NCI-H526 treated with DMSO at 0.1 percent for 48 hours (cell line): ENCODE measurements around the gene IFNG.
"Not testable (repeated sequence)": the region's sequence is repeated elsewhere in the genome, so short reads cannot be mapped to it uniquely, and the experiment has no call there.

Source experiments
- DNase-seq: peaks from one replicate; lab custom pipeline; 2025; lab: John Stamatoyannopoulos, UW

The IFNG gene

DNA sequence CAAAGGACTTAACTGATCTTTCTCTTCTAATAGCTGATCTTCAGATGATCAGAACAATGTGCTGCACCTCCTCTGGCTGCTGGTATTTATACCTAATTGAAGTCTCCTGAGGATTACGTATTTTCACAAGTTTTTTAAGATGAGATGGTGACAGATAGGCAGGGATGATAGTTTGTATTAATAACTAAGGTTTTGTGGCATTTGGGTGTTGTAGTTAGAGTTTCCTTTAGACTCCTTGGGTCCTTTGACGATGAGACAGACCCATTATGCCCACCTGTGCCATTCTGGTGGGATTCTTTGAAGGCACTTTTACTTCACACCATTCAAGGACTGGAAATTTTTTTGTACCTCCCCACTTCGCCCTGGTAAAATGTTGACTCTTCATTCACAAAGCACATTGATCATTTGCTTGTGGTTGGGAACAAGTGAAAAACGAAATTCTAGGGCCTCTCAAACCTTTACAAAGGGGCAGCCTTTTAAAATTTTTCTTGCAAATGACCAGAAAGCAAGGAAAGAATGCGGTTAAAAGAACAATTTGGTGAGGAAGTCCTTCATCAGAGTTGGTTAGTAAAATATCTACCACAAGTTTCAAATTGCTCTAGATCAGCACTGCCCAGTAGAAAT lies at the start of gene IFNG:
IFNG (minus strand) TSS at position 60 of the 624 bp plus-strand sequence. CDS start 125 bp downstream, outside the sequence.
- no peak for DNase-seq

DNA sequence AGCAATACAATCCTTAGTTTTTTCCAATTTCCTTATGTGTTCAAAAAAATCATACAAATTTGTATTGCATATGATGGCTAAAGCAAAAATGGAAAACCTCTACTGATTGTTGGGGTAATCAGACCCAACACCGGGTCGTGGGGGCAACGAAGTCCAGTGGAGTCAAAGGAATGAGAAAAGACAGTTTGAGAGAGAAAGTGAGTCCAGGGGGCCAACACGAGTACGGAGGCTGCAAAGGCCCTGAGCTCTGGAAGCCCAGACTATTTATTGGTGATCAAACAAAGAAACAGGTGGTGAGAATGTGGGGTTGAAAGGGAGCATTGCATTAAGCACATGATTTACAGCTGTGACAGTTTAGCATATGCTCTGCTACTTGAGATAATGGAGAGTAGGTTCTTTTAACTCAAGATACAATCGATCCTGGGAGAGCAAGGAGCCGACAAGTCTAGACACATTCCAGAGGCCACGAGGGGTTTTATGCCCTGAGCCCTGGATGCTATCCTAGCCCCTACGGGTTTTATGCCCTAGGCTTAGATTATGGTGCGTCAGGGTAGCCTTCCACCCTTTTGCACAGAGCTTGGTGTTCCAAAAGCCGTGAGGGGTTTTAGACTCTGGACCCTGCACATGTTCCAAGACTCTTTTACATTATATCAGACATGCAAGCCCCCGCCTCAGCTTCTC lies 49.6 kb upstream of the IFNG start:
- DNase-seq = not testable (repeated sequence)

GRCh38 chr12:68207276-68207675 lies 47.7 kb upstream of the IFNG start:
- DNase-seq = no peak

DNA sequence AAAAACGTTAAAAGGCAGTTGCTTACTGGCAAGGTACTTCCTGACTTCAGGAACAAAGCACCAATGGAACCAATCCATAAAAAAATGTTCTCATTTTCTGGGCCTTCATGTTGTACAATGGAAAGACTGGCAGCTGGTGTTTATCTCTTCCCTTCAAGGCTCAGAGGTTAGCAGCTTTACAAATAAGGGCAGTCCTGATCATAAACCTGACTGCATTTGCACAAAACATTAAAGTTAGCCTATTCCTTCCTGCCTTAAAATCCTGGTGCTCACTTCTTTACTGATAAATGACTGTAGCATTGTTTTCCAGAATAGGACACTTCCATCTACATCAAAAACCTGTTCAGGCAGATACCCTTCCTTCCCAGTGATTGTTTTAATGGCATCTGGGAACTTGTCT lies 46.9 kb upstream of the IFNG start:
- no peak for DNase-seq

- no peak for DNase-seq
These were observed 43.9 kb upstream of the IFNG start for GRCh38 chr12:68203460-68203875.

DNA sequence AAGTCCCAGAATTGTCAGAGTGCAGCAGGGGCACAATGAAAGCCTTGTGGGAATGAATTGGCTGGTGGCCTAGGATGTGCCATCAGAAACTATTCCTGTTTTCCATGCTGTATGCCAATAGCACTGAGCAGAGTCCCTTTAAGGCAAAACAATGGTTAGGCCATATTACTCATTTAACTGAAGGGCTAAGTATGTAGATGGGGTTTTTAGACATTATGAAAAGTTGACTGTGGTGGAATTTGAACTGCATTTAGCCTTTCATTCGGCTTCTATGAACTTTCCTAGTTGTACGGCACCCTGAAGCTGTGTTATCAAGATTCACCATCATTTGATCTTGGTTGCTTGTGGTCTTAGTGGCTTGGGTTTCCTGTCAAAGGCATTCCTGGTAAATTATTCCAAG lies 41.3 kb upstream of the IFNG start:
- no peak for DNase-seq

DNA sequence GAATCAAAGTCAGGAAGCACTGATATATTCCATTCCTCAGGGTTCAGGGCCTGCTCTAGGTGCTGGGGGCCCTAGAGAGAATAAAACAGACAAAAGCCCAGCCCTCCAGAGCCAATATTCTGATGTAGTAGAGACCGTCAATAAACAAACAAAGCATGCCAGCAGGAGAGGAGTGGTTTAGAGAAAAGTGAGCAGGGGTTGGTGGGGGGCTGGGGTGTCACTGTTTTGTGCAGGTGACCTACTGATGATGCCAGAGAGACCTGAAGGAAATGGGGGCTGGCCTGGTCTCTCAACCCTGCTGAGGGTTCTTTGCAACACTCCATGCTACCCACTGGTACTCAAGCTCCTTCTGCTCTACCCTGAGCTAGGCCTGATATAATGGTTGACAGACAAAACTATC lies 39.6 kb upstream of the IFNG start:
- DNase-seq = no peak

GRCh38 chr12:68198507-68199086 lies 39.1 kb upstream of the IFNG start:
- DNase-seq = no peak

GRCh38 chr12:68190301-68190700 lies 30.8 kb upstream of the IFNG start:
- DNase-seq = no peak

DNA sequence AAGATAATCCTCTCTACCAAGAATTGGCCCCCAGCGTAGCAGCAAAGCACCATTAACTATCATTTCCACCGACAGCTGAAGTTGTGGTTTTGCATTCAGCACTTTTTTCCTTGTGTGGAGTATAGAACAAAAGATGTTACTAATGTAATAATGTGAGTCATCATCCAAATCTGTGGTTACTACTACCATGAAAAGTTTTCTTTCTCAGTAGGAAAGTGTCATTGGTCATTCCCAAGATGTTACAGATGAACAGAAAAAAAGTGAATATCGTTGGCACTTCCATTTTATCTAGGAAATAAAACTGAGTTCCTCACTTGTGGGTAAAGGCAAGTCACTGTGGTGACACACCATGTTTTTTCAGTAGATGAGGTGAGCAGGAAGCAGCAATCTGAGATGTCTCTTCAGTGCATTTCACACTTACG lies 30.3 kb upstream of the IFNG start:
- DNase-seq = no peak

GRCh38 chr12:68185598-68185997 lies 26.1 kb upstream of the IFNG start:
- DNase-seq = no peak

GRCh38 chr12:68180792-68181744 lies 21.5 kb upstream of the IFNG start:
- DNase-seq = no peak

- DNase-seq = no peak
These were observed 19.4 kb upstream of the IFNG start for GRCh38 chr12:68178774-68179439.

- no peak for DNase-seq
These were observed 18.6 kb upstream of the IFNG start for GRCh38 chr12:68178184-68178583.

DNA sequence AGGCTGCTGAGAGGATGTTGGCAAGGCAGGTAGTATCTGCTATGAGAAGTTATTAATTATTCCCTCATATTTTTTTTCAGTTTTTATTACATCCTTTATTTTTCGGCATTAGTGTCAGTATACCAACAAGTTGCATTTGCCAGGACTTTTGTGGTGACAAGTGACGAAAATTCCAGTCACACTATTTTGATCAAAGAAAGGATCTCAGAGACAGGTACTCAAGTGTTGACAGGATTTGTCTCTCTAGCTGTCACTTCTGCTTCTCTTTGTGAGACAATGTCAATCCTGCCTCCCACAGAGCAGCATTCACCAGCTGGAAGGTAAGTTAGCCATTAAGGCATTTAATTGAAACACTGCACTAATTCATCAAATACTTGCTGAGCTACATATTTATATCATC lies 18.0 kb upstream of the IFNG start:
- no peak for DNase-seq

DNA sequence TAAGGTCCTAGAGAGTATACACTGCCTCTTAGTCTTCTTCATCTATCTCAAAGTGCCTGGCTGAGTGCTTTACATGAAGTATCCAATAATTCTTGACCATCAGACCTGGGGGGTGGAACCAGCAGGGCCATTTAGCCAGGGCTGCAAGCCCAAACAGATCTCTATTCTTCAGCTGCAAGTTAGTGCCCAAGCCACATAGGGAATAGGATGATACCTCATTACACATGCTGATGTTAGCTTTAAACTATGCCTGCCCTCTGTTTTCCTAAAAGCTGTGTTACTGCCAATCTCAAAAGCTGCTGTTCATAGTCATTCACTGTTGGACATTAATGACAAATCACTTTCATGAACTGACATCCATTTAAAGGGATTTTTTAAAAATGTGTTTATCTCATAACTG lies 16.7 kb upstream of the IFNG start:
- no peak for DNase-seq

- DNase-seq = no peak
These were observed 16.1 kb upstream of the IFNG start for GRCh38 chr12:68175557-68176061.

DNA sequence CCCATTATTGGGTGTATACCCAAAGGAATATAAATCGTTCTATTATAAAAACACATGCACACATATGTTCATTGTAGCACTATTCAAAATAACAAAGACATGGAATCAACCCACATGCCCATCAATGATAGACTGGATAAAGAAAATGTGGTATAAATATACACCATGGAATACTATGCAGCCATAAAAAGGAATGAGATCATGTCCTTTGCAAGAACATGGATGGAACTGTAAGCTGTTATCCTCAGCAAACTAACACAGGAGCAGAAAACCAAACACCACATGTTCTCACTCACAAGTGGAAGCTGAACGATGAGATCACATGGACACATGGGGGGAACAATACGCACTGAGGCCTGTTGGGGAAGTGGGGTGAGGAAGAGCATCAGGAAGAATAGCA lies 15.2 kb upstream of the IFNG start:
- not testable (repeated sequence) for DNase-seq

DNA sequence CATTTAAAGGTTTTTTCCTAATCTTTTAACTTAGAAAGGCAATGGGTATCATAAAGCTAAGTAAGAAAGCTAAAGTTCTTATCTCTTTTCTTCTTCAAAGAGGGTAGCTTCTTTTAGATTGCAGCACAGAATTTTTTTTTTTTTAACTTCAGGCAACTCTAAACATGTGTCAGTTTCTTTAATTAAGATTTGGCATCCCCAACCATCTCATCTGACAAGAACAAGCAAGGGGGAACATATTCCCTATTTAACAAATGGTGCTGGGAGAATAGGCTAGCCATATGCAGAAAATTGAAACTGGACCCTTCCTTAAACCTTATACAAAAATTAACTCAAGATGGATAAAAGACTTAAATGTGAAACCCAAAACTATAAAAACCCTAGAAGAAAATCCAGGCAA lies 14.3 kb upstream of the IFNG start:
- no peak for DNase-seq

DNA sequence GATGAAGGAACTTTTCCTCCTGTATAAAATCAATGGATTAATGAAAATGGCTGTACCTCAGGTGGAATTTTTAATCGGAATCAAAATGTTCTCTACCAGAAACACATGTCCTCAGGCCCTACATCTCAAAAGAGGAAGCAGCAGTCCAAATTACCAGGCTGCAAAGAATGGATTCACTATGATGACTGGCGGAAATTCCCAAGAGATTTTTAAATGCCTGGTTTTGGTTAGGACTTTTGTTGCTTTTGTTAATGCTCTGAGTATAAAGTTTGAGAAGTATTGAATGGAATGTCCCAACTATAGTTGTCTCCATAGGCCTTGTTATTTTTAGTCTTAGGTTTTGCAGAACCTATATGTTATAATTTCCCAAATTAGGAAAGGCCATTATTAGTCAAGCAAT lies 11.2 kb upstream of the IFNG start:
- DNase-seq = no peak

DNA sequence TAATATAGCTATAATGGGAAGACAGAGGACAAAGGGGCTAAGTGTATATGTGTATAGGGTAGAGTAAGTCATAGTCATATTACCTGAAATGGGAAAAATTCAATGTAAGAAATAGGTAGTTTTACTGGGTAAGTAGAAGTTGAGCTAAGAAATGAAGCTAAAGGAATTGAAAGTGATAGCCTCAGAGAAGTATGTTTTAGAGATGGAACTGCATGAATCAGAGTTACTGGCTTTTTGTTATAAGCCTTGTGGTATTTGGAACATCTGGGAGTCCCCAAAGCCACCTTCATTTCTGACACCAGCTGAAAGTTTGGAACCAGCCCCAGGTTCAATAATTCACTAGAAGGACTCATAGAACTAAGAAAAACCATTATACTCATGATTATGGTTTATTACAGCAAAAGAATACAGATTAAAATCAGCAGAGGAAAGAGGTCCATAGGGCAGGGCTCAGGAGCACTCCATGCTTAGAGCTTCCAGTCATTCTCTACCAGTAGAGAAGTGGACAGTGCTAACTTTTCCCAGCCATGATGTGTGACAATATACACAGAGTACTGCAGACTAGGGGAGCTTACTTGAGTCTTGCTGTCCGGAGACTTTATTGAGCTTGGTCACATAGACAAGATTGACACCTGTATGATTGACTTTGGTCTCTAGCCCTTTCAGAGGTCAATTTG lies 9.8 kb upstream of the IFNG start:
- DNase-seq = no peak
